Naive thymus-derived CD8-positive, alpha-beta T cell (primary cell): ENCODE measurements around the gene ZFHX3. TPM values are rescaled to one million over a fixed set of nuclear protein-coding genes. Genes with fewer than 3 reads are reported as not detected.

Source experiments
- ATAC-seq, 2 donors: fragments of 150-1000 bp; cut with Tn5 transposase in 1 of 2; sonication (Bioruptor Pico), chemical (Tn5 transposase) in 1 of 2; 1 replicate in 1 of 2; 2 replicates in 1 of 2; pipeline ENCODE4 v1.10.0; 2021; ENCODE audit warnings: mild to moderate bottlenecking in 2 of 2, moderate library complexity in 2 of 2
- POLR2A ChIA-PET: fragments of 350-600 bp; sonication (Branson Sonifier 250); formaldehyde crosslinking; loops from one replicate; lab custom pipeline; 2021; ENCODE audit warnings: antibody characterized with exemption; lab: Charles Lee
- DNase-seq, 10 donors: peaks; one replicate each; pipeline versions ENCODE4 v3.0.0 to v3.0.0-alpha.2; 2020 to 2022
- H3K27ac Mint-ChIP-seq, 10 donors: one replicate each; pipeline ENCODE4 v1.8.0; 2020 to 2022; ENCODE audit warnings: mild to moderate bottlenecking in 10 of 10, mixed read lengths in 10 of 10, moderate library complexity in 4 of 10, inconsistent platforms in 1 of 10
- H3K27me3 Mint-ChIP-seq, 5 donors: one replicate each; pipeline ENCODE4 v1.8.0; 2021 to 2022; ENCODE audit warnings: mixed read lengths in 5 of 5
- H3K36me3 Mint-ChIP-seq, 3 donors: one replicate each; pipeline ENCODE4 v1.8.0; 2020 to 2022; ENCODE audit warnings: mixed read lengths in 3 of 3, mild to moderate bottlenecking in 2 of 3, inconsistent platforms in 1 of 3
- H3K4me1 Mint-ChIP-seq, 4 donors: one replicate each; pipeline ENCODE4 v1.8.0; 2021 to 2022; ENCODE audit warnings: mixed read lengths in 4 of 4
- H3K4me3 Mint-ChIP-seq, 10 donors: one replicate each; pipeline ENCODE4 v1.8.0; 2020 to 2022; ENCODE audit warnings: mild to moderate bottlenecking in 10 of 10, mixed read lengths in 10 of 10, moderate library complexity in 6 of 10, inconsistent platforms in 1 of 10
- H3K9me3 Mint-ChIP-seq, 9 donors: one replicate each; pipeline ENCODE4 v1.8.0; 2020 to 2022; ENCODE audit warnings: mixed read lengths in 9 of 9, mild to moderate bottlenecking in 3 of 9, inconsistent platforms in 1 of 9, moderate library complexity in 1 of 9
- polyA plus RNA-seq, 3 donors: library from polyadenylated mRNA; unstranded; fragments of 300-500 nt; fragmentation: Illumina TruSeq; gene quantifications; one replicate each; pipeline ENCODE4 v1.2.3, GENCODE V29; 2021
- total RNA-seq, 8 experiments: library from RNA in 2 of 8; stranded (reverse) in 2 of 8; gene quantifications; one replicate each; pipeline ENCODE4 v1.2.3 and lab custom pipeline; 2021 to 2026

ZFHX3 gene
- total and polyA plus RNA-seq, 5 experiments from 2014 or later = 0.05 to 0.38 (median 0.34) TPM; not detected in 2

DNA sequence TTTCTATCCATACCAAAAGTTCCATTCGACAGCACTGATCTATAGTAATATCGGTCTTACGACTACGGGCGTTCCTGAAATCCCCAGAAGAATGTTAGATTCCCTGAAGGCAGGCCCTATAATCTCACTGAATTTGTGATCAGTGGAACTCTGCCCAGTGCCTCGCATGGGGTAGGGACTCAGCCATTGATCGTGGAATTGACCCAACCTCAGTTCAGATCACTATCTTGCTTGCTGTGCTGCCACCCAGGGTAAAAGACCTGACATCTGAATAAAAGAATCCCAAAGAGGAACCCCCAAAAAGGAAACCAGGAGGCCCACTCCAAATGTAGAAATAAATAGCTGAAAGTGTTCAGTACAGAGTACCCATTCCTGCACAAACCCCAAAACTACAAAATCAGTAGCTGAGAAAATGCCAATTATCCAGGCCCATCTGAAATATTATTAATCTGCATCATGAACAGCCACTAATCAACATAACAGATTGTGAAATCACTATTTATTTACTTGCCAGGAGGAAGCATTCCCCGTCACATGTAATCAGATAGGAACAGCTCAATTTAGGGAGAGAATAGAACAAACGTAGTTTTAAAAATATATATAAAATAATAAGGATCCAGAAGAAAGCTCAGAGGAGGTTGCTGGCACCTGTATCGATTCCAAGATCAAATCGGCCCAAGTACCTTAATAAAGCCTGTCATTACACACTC is 221.9 kb downstream of the ZFHX3 start:
- no peak overlapping the region for H3K4me3 Mint-ChIP-seq
- ATAC-seq = no peak
- H3K27ac Mint-ChIP-seq = no peak overlapping the region
- no peaks in the 10 kb centered on the region for H3K9me3 Mint-ChIP-seq
- H3K27me3 Mint-ChIP-seq = peaks cover 0 to 8% (median 0%) of the 10 kb centered on the region in 5 donors
- no peaks in the 10 kb centered on the region for H3K36me3 Mint-ChIP-seq
- POLR2A ChIA-PET = no interaction called here
- no peaks in the 10 kb centered on the region for H3K4me1 Mint-ChIP-seq
- no peak for DNase-seq

DNA sequence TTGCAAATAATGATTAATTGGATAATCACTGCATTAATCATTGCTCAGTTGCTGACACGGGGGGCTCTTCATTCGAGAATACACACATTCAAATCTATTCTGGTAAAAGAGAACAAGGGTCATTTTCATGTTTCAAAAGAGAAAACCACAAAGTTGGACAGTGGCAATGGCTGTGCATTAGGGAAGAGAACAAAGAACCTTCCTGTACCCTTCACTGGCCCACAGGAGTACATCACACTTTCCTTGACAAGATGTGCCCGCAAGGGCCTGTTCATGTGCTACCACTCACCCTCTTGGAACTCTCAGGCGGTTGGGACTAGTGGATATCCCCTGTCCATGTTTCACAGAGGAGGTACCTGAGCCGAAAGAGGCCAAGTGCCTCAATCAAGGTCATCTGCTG is 223.2 kb downstream of the ZFHX3 start:
- H3K27me3 Mint-ChIP-seq = peaks cover 0 to 6% (median 0%) of the 10 kb centered on the region in 5 donors
- no peaks in the 10 kb centered on the region for H3K36me3 Mint-ChIP-seq
- H3K9me3 Mint-ChIP-seq = no peaks in the 10 kb centered on the region
- ATAC-seq = no peak
- H3K27ac Mint-ChIP-seq = no peak overlapping the region
- no peaks in the 10 kb centered on the region for H3K4me1 Mint-ChIP-seq
- DNase-seq = no peak
- no peak overlapping the region for H3K4me3 Mint-ChIP-seq
- POLR2A ChIA-PET = no interaction called here

DNA sequence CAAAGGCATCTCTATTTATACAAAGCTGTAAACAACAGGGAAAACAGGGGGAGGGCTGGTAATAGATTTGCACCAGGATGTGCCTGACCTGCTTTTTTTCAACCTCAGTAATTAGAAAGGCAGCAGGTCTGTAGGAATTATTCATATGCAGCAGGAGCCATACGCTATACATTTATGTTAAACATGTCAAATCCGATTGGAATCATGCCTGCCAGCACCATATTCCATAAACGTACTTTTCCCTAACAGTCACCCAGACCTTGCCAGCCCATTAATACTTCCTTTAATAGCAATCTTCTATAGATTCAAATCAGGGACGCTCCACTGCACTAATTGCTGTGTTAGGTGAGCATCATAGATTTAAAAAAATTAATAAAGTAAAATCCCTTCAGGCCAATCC is 223.9 kb downstream of the ZFHX3 start:
- DNase-seq = no peak
- H3K9me3 Mint-ChIP-seq = no peaks in the 10 kb centered on the region
- H3K27me3 Mint-ChIP-seq = no peaks in the 10 kb centered on the region
- H3K27ac Mint-ChIP-seq = no peak overlapping the region
- POLR2A ChIA-PET = no interaction called here
- no peak overlapping the region for H3K4me3 Mint-ChIP-seq
- no peaks in the 10 kb centered on the region for H3K36me3 Mint-ChIP-seq
- H3K4me1 Mint-ChIP-seq = no peaks in the 10 kb centered on the region
- no peak for ATAC-seq

DNA sequence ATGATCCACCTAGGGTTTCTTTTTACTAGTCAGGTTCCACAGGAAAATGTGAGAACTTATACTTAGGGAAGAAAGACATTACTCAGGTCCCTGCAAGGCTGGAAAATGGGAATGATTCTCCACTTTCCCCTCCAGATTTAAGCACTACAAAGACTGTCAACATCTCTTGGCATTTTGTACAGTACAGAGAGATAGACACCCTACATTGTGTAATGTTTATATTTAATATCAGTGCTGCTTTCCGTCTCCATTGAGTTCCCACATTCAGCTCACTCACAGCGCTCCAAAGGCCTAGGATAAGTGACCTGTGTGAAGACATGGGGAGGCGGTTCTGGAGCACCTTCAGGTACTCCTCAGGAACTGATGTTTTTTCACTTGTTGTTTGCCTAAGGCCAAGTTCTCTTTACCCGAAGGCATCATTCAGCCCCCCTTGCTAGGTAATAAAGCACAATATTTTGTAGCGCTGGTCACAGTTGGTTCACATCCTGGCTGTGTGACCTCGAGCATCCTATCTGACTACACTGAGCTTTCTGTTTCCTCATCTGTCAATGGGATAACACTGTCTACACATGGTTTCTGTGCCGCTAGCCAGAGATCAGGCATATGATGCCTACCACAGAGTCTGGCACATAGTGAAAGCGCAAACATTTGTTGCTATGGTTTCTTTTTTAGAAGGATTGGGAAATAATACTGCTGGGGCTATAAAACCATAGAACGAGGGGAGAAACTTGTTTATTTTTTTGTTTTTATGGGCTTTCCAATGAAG is 226.6 kb downstream of the ZFHX3 start:
- H3K27ac Mint-ChIP-seq = no peak overlapping the region
- peaks cover 0 to 10% (median 0%) of the 10 kb centered on the region in 5 donors for H3K27me3 Mint-ChIP-seq
- H3K36me3 Mint-ChIP-seq = no peaks in the 10 kb centered on the region
- ATAC-seq = no peak
- H3K9me3 Mint-ChIP-seq = no peaks in the 10 kb centered on the region
- H3K4me3 Mint-ChIP-seq = no peak overlapping the region
- no peak for DNase-seq
- no peaks in the 10 kb centered on the region for H3K4me1 Mint-ChIP-seq
- POLR2A ChIA-PET = no interaction called here

DNA sequence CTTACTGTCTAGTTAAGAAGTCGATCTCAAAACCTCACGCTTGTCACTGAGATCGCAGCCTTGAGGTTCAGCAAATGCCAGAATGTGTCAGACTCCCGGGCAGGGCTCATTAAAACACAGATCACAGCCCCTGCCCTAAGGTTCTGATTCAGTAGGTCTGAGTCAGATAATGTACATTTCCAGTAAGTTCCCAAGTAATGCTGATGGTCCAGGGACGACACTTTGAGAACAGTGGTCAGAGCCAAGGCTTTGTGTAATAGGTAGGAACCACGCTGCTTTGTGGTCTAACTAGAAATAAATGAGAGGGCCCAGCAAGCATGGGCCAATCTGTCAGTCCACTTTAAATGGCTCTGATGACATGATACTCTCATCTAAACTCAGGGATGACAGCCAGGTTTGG is 228.6 kb downstream of the ZFHX3 start:
- Mint-ChIP-seq H3K9me3 (no peaks in the 10 kb centered on the region), H3K27me3 (peaks cover 0 to 10% (median 0%) of the 10 kb centered on the region in 5 donors), H3K27ac (no peak overlapping the region), H3K4me3 (no peak overlapping the region), H3K36me3 (no peaks in the 10 kb centered on the region), H3K4me1 (no peaks in the 10 kb centered on the region)
- ATAC-seq = no peak
- no peak for DNase-seq
- POLR2A ChIA-PET = no interaction called here

DNA sequence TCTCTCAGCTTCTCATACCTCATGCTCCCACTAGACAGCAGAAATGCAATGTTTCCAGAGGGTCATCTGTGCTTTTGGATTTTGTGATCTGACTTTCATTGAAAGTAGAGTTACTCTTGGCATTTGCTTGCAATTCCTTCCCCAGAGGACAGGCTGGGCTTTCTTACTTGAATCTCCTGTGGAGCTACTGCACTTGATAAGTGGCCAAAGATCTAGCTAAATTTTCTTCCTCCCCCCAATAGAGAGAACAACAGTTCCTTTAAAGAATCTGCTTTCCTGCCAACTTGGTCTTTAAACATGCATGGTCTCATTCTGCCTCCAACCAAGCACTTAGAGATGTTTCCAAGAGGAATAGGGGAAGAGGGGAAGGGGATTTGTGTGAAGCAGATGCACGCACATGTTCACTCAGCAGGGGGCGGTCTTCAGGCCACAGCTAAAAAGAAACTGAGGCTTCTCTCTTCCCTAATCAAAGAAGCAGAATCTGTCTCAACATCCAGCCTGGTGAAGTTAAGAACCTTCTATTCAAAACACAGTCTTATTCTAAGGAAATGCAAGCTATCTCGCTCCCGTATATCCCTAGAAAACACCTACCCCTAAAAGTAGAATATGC is 229.6 kb downstream of the ZFHX3 start:
- no peaks in the 10 kb centered on the region for H3K36me3 Mint-ChIP-seq
- no peaks in the 10 kb centered on the region for H3K9me3 Mint-ChIP-seq
- ATAC-seq = no peak
- H3K27me3 Mint-ChIP-seq = peaks cover 0 to 10% (median 4%) of the 10 kb centered on the region in 5 donors
- no peak for DNase-seq
- H3K4me1 Mint-ChIP-seq = no peaks in the 10 kb centered on the region
- no peak overlapping the region for H3K27ac Mint-ChIP-seq
- POLR2A ChIA-PET = no interaction called here
- H3K4me3 Mint-ChIP-seq = no peak overlapping the region

DNA sequence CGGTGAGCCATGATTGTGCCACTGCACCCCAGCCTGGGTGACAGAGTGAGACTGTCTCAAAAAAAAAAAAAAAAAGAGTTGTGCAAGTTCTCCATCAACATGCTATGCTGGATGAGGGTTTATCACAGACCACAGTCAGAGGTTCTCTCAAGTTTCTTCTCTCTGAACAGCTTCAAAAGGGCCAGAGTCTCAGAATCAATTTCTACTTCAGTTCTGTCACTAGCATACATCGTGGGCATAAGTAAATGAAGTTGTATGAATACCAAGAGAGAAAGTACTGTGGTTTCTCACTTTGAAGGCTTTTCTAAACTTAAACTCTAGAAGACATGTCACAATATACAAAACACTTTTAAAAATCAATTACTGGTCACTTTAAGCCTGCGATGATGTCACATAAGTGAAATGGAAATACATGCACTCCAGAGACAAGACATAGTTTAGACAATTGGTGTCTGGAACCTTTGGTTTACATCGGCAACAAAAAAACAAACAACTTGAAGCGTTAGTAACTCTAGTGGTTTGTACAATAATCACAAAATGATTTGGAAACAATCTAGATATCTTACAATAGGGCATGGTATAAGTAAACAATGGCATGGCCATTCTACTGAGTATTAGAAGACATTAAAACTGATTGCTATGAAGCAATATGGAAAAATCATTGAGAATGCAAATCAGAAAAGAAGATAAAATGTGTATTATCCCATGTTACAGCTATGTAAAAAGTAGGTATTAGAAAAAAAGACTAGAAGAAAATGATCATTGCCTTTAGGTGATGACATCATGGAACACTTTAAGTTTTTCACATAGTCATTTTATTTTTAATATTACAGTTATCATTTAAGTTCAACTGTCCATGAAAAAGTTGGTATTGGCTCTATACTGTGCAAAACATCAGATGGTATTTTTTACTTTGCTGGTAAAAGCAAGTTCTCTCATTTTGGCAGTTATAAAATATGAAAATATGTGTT is 232.3 kb downstream of the ZFHX3 start:
- H3K27ac Mint-ChIP-seq = no peak overlapping the region
- no peaks in the 10 kb centered on the region for H3K4me1 Mint-ChIP-seq
- ATAC-seq = no peak
- H3K4me3 Mint-ChIP-seq = no peak overlapping the region
- H3K27me3 Mint-ChIP-seq = peaks cover 0 to 16% (median 6%) of the 10 kb centered on the region in 5 donors
- POLR2A ChIA-PET = no interaction called here
- H3K9me3 Mint-ChIP-seq = no peaks in the 10 kb centered on the region
- DNase-seq = no peak
- H3K36me3 Mint-ChIP-seq = no peaks in the 10 kb centered on the region

DNA sequence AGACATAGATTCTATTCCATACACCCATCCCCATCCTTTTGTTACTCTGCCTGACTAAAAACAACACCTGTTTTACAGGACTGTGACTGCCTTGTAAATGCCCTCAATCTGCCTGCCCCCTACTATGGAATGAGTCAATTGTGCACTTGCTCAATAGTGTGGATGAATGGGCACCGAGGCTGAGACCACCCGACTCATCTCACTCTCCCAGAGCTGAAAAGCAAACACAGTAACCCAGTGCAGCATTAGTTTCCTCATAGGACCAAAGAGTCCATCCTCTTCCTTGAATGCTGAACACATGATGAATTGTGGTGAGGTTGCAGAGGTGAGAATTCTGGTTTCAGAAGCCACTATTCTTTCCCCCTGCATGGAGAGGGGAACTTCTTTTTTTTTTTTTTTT is 233.7 kb downstream of the ZFHX3 start:
- no peak for DNase-seq
- ATAC-seq = no peak
- Mint-ChIP-seq H3K4me3 (no peak overlapping the region), H3K36me3 (no peaks in the 10 kb centered on the region), H3K9me3 (no peaks in the 10 kb centered on the region), H3K27me3 (peaks cover 0 to 16% (median 6%) of the 10 kb centered on the region in 5 donors), H3K4me1 (no peaks in the 10 kb centered on the region), H3K27ac (no peak overlapping the region)
- POLR2A ChIA-PET = no interaction called here

DNA sequence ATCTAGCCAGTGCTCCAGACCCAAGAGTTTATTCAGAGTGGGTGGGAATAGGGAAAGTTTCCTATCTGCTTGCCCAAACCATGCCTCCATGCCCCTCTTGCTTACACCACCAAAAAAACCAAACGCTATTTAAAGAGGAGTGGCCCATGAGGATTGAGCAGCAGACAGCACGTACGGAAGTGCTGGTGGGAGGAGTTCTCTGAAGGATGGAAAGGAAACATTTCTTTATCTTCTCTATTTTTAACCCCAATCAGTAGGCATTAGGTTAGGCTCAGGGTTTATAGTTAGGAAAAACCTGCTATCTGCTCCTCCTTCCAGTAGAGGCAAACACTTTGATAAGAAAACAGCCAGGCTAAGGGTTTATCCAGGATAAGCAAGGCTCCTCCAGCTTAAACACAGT is 235.3 kb downstream of the ZFHX3 start:
- H3K36me3 Mint-ChIP-seq = no peaks in the 10 kb centered on the region
- ATAC-seq = no peak
- no peak for DNase-seq
- peaks cover 0 to 8% (median 6%) of the 10 kb centered on the region in 5 donors for H3K27me3 Mint-ChIP-seq
- H3K4me1 Mint-ChIP-seq = no peaks in the 10 kb centered on the region
- H3K27ac Mint-ChIP-seq = no peak overlapping the region
- H3K9me3 Mint-ChIP-seq = no peaks in the 10 kb centered on the region
- H3K4me3 Mint-ChIP-seq = no peak overlapping the region
- POLR2A ChIA-PET = no interaction called here

DNA sequence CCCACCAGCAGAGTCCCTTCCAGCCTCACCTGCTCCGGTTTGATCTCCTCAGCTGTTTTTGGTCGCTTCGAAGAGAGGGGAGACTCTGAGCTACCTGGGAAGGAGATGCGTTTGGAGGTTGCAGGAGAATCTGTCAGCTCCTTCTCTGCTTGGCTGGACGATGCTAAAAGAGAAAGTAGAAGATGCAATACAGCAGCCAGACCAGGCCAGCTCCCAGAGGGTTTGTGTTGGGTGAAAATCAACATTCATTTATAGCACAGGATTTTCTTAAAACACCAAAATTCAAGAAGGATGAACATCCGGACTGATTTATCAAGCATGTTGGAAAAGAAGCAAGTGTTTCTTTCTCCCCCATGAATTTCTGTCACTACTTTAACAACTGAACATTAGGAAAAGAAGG is 236.1 kb downstream of the ZFHX3 start:
- no peaks in the 10 kb centered on the region for H3K4me1 Mint-ChIP-seq
- ATAC-seq = no peak
- DNase-seq = no peak
- POLR2A ChIA-PET = no interaction called here
- no peak overlapping the region for H3K4me3 Mint-ChIP-seq
- H3K36me3 Mint-ChIP-seq = no peaks in the 10 kb centered on the region
- no peaks in the 10 kb centered on the region for H3K9me3 Mint-ChIP-seq
- H3K27me3 Mint-ChIP-seq = peaks cover 0 to 6% (median 6%) of the 10 kb centered on the region in 5 donors
- H3K27ac Mint-ChIP-seq = no peak overlapping the region

DNA sequence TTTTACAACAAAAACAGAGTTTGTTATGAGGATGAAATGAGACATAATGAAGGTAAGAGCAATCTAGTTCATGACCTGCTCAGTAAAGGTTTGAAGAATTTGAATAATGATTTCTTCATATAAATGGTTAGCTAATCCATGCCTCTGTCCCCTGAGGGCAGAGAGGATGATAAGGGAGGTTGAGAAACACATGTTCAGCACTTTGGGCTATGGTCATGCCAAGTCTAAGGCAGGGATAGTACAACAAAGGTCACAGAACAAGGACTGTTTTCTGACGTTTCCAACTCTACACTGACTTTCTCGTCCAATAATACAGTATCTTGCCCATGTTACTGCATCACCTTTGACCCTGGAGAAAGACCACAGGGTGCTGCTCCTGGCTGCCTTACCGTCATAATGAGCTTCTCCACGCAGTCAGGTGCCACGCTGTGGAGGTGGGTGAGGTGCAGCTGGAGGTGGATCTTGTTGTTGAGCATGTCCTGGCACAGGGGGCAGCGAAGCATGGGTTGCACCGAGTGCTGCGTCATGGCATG is 236.7 kb downstream of the ZFHX3 start:
- Mint-ChIP-seq H3K27ac (no peak overlapping the region), H3K4me3 (no peak overlapping the region), H3K9me3 (no peaks in the 10 kb centered on the region), H3K4me1 (no peaks in the 10 kb centered on the region), H3K36me3 (no peaks in the 10 kb centered on the region), H3K27me3 (peaks cover 0 to 6% (median 6%) of the 10 kb centered on the region in 5 donors)
- DNase-seq = no peak
- POLR2A ChIA-PET = no interaction called here
- no peak for ATAC-seq

DNA sequence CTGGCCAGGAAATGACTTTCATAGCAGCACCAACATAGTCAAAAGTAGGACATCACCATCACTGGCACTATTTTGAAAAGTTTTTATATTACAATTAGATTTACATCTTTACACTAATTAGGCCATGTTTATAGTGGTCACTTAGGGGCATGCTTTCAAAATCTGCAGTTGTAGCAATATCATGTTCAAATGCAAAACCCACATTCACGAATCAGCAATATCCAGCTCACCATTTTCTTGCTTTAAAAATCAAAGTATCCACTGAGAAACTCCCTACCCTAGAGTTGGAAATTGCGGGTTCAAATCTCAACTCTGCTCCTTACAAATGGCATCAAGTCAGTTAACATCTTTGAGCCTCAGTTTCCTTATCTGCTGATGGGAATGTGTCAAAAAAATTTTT is 237.4 kb downstream of the ZFHX3 start:
- Mint-ChIP-seq H3K9me3 (no peaks in the 10 kb centered on the region), H3K36me3 (no peaks in the 10 kb centered on the region), H3K4me3 (no peak overlapping the region), H3K27me3 (peaks cover 0 to 6% (median 6%) of the 10 kb centered on the region in 5 donors), H3K27ac (no peak overlapping the region), H3K4me1 (no peaks in the 10 kb centered on the region)
- ATAC-seq (no peak), DNase-seq (no peak)
- POLR2A ChIA-PET = no interaction called here
